ENCODE measurements around the gene MOBP. TPM values are rescaled to one million over a fixed set of nuclear protein-coding genes. Genes with fewer than 3 reads are reported as not detected.

The MOBP gene
- polyA plus RNA-seq, 3 donors, result not detected

GRCh38 chr3:39460677-39461076, 6.8 kb upstream of the MOBP start:
- TF ChIP-seq, protein P1, sequence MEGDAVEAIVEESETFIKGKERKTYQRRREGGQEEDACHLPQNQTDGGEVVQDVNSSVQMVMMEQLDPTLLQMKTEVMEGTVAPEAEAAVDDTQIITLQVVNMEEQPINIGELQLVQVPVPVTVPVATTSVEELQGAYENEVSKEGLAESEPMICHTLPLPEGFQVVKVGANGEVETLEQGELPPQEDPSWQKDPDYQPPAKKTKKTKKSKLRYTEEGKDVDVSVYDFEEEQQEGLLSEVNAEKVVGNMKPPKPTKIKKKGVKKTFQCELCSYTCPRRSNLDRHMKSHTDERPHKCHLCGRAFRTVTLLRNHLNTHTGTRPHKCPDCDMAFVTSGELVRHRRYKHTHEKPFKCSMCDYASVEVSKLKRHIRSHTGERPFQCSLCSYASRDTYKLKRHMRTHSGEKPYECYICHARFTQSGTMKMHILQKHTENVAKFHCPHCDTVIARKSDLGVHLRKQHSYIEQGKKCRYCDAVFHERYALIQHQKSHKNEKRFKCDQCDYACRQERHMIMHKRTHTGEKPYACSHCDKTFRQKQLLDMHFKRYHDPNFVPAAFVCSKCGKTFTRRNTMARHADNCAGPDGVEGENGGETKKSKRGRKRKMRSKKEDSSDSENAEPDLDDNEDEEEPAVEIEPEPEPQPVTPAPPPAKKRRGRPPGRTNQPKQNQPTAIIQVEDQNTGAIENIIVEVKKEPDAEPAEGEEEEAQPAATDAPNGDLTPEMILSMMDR (IDR thresholded peaks at IDR 0.05), result no peak
- no peak overlapping the region for H3K27ac Mint-ChIP-seq
- intact Hi-C loops (cut with micrococcal nuclease), result no loop called here

GRCh38 chr3:39463269-39463668, 4.2 kb upstream of the MOBP start:
- Mint-ChIP-seq H3K4me1 (no peaks in the 10 kb centered on the region), H3K9me3 (peaks cover 0 to 2% (median 0%) of the 10 kb centered on the region in 7 donors), H3K36me3 (no peaks in the 10 kb centered on the region), H3K27ac (no peak overlapping the region), H3K4me3 (no peak overlapping the region), H3K27me3 (ENCODE audit: low read depth in 3 of 3) (peaks cover 0 to 4% (median 2%) of the 10 kb centered on the region in 3 donors)
- no peaks in the 10 kb centered on the region for H3K79me2 ChIP-seq (ENCODE audit: insufficient read depth, low read length)
- H3K4me2 ChIP-seq (replicated peaks; ENCODE audit: extremely low read depth, low read length, poor library complexity, severe bottlenecking), result no peak overlapping the region
- no peaks in the 10 kb centered on the region for H3K4me1 ChIP-seq (ENCODE audit: control insufficient read depth in 1 of 2, insufficient read depth in 2 of 2, low read length in 2 of 2)
- H3K36me3 ChIP-seq (replicated peaks in 1 of 2; ENCODE audit: control insufficient read depth in 1 of 2, insufficient read depth in 2 of 2, low read length in 2 of 2), result no peaks in the 10 kb centered on the region
- H3K27ac ChIP-seq (ENCODE audit: low read depth in 1 of 2, low read length in 2 of 2), result no peak overlapping the region
- intact Hi-C loops (cut with micrococcal nuclease), result no loop called here
- WGBS (ENCODE audit: insufficient coverage), result no CpG with 5 or more reads among the region's 1 CpG
- no peaks in the 10 kb centered on the region for H3K9me3 ChIP-seq (replicated peaks in 1 of 2; ENCODE audit: control insufficient read depth in 1 of 2, insufficient read depth in 1 of 2, low read length in 2 of 2)
- DNase-seq, result no peak
- H3K27me3 ChIP-seq (ENCODE audit: control insufficient read depth in 2 of 2, insufficient read depth in 2 of 2, low read length in 2 of 2), result peaks cover 0 to 3% of the 10 kb centered on the region in 2 donors
- H4K20me1 ChIP-seq (ENCODE audit: insufficient read depth, low read length), result no peaks in the 10 kb centered on the region
- no peak overlapping the region for H3K9ac ChIP-seq (ENCODE audit: insufficient read depth, low read length, poor library complexity, severe bottlenecking)
- no peak overlapping the region for H2AFZ ChIP-seq (ENCODE audit: insufficient read depth, low read depth, low read length, poor library complexity, severe bottlenecking)
- no peak overlapping the region for H3K4me3 ChIP-seq (replicated peaks in 1 of 3; ENCODE audit: low read depth in 2 of 3, low read length in 3 of 3)
- TF ChIP-seq, protein P1 (IDR thresholded peaks at IDR 0.05), result no peak

More at GRCh38 chr3:39460677-39461076, 6.8 kb upstream of the MOBP start:
- no peak overlapping the region for H3K4me2 ChIP-seq (replicated peaks; ENCODE audit: extremely low read depth, low read length, poor library complexity, severe bottlenecking)
- no peaks in the 10 kb centered on the region for H4K20me1 ChIP-seq (ENCODE audit: insufficient read depth, low read length)
- Mint-ChIP-seq H3K36me3 (no peaks in the 10 kb centered on the region), H3K27me3 (ENCODE audit: low read depth in 3 of 3) (peaks cover 0 to 6% (median 4%) of the 10 kb centered on the region in 3 donors), H3K4me3 (no peak overlapping the region), H3K9me3 (peaks cover 0 to 2% (median 0%) of the 10 kb centered on the region in 7 donors), H3K4me1 (no peaks in the 10 kb centered on the region)
- peaks cover 0 to 3% of the 10 kb centered on the region in 2 donors for H3K27me3 ChIP-seq (ENCODE audit: control insufficient read depth in 2 of 2, insufficient read depth in 2 of 2, low read length in 2 of 2)
- no peak for DNase-seq
- H3K4me1 ChIP-seq (ENCODE audit: control insufficient read depth in 1 of 2, insufficient read depth in 2 of 2, low read length in 2 of 2), result no peaks in the 10 kb centered on the region
- H3K9ac ChIP-seq (ENCODE audit: insufficient read depth, low read length, poor library complexity, severe bottlenecking), result no peak overlapping the region
- H3K4me3 ChIP-seq (replicated peaks in 1 of 3; ENCODE audit: low read depth in 2 of 3, low read length in 3 of 3), result no peak overlapping the region
- H3K27ac ChIP-seq (ENCODE audit: low read depth in 1 of 2, low read length in 2 of 2), result no peak overlapping the region
- no peaks in the 10 kb centered on the region for H3K79me2 ChIP-seq (ENCODE audit: insufficient read depth, low read length)
- WGBS (ENCODE audit: insufficient coverage), result 100% methylated on average over 2 of the region's 2 CpGs
- H3K36me3 ChIP-seq (replicated peaks in 1 of 2; ENCODE audit: control insufficient read depth in 1 of 2, insufficient read depth in 2 of 2, low read length in 2 of 2), result no peaks in the 10 kb centered on the region
- H3K9me3 ChIP-seq (replicated peaks in 1 of 2; ENCODE audit: control insufficient read depth in 1 of 2, insufficient read depth in 1 of 2, low read length in 2 of 2), result no peaks in the 10 kb centered on the region
- H2AFZ ChIP-seq (ENCODE audit: insufficient read depth, low read depth, low read length, poor library complexity, severe bottlenecking), result no peak overlapping the region

Measured in CD14-positive monocyte (primary cell).